A549 (cell line): ENCODE data around the gene NUP62. TPM values are rescaled to one million over a fixed set of nuclear protein-coding genes. Genes with fewer than 3 reads are reported as not detected.

Experiments
- ATAC-seq, 2 experiments: fragments of 200-7000 bp in 1 of 2; fragments of >200 bp in 1 of 2; cut with Nextera tagmentation in 1 of 2; cut with Tn5 transposase in 1 of 2; 3 replicates each; pipeline versions ENCODE4 v1.8.0 to v1.9.1; 2018 to 2020; ENCODE audit warnings: mild to moderate bottlenecking in 1 of 2, moderate library complexity in 1 of 2
- CTCF ChIA-PET: fragments of 300-600 bp; sonication (Branson Sonifier 250); formaldehyde crosslinking; extraction: SDS; loops from one replicate; lab custom pipeline; 2021; ENCODE audit warnings: antibody characterized with exemption, inconsistent platforms; lab: Yijun Ruan, JAX
- POLR2A ChIA-PET: fragments of 350-600 bp; formaldehyde crosslinking; extraction: SDS; loops from one replicate; lab custom pipeline; 2021; ENCODE audit warnings: antibody characterized with exemption, inconsistent platforms; lab: Yijun Ruan, JAX
- DNase-seq, 2 experiments: peaks; one replicate each; pipeline versions ENCODE4 v3.0.0 to v3.0.0-alpha.2; 2011 to 2016; ENCODE audit warnings: low read depth in 1 of 2, low spot score in 1 of 2
- FAIRE-seq: peaks from 2 replicates; lab custom pipeline; 2011; peaks lifted over from hg19 to GRCh38; lab: Jason Lieb, UNC
- H3K27ac ChIP-seq, 2 experiments: fragments of >200 bp; sonication (Bioruptor Twin); formaldehyde crosslinking; 3 replicates each; pipeline ENCODE4 v1.5.1; 2016 to 2017
- H3K4me1 ChIP-seq: fragments of >200 bp; sonication (Bioruptor Twin); formaldehyde crosslinking; 3 replicates; pipeline ENCODE4 v1.6.1; 2016
- H3K4me2 ChIP-seq: fragments of >200 bp; sonication (Bioruptor Twin); formaldehyde crosslinking; 3 replicates; pipeline ENCODE4 v1.6.1; 2016
- H3K4me3 ChIP-seq: fragments of >200 bp; sonication (Bioruptor Twin); formaldehyde crosslinking; 3 replicates; pipeline ENCODE4 v1.5.1; 2016
- H3K9me3 ChIP-seq: fragments of >200 bp; sonication (Bioruptor Twin); formaldehyde crosslinking; 3 replicates; pipeline ENCODE4 v1.6.1; 2016
- BHLHE40 ChIP-seq: IDR thresholded peaks from 2 replicates; pipeline ENCODE4 v1.6.1; 2012; ENCODE audit warnings: low read depth, low read length, inconsistent platforms
- CBX2 ChIP-seq: fragments of 200-600 bp; sonication (generic); IDR thresholded peaks from 2 replicates; pipeline ENCODE4 v1.6.1; 2016; ENCODE audit warnings: low read depth, mild to moderate bottlenecking, borderline replicate concordance
- CBX8 ChIP-seq: fragments of 200-600 bp; sonication (generic); IDR thresholded peaks from 2 replicates; pipeline ENCODE4 v1.6.1; 2016
- CHD4 ChIP-seq: fragments of 200-600 bp; sonication (generic); IDR thresholded peaks from 2 replicates; pipeline ENCODE4 v1.6.1; 2016; ENCODE audit warnings: antibody characterized with exemption, mild to moderate bottlenecking, borderline replicate concordance
- CTCF ChIP-seq: fragments of >200 bp; sonication (Bioruptor Twin); formaldehyde crosslinking; IDR thresholded peaks from 3 replicates; pipeline ENCODE4 v1.5.1; 2016
- E2F6 ChIP-seq: IDR thresholded peaks from 2 replicates; pipeline ENCODE4 v1.6.1; 2012; ENCODE audit warnings: low read depth, borderline replicate concordance
- ELK1 ChIP-seq: fragments of 150-350 bp; IDR thresholded peaks from 2 replicates; pipeline ENCODE4 v1.6.1; 2014; ENCODE audit warnings: low read depth, mild to moderate bottlenecking, low read length
- ESRRA ChIP-seq: fragments of 150-350 bp; IDR thresholded peaks from 2 replicates; pipeline ENCODE4 v1.6.1; 2014; ENCODE audit warnings: mild to moderate bottlenecking, low read length, borderline replicate concordance
- FOXS1 ChIP-seq: fragments of 250-450 bp; sonication (Bioruptor Pico); IDR thresholded peaks from 2 replicates; pipeline ENCODE4 v1.5.0; 2020; ENCODE audit warnings: mild to moderate bottlenecking, moderate library complexity
- GATA3 ChIP-seq: IDR thresholded peaks from 2 replicates; pipeline ENCODE4 v1.6.1; 2012; ENCODE audit warnings: borderline replicate concordance
- HES2 ChIP-seq: fragments of >200 bp; sonication (Bioruptor Twin); formaldehyde crosslinking; IDR thresholded peaks from 2 replicates; pipeline ENCODE4 v1.6.1; 2016
- HEYL ChIP-seq: fragments of 250-450 bp; sonication (Bioruptor Pico); IDR thresholded peaks from 2 replicates; pipeline ENCODE4 v1.8.0; 2021; ENCODE audit warnings: mild to moderate bottlenecking, moderate library complexity
- HMGXB4 ChIP-seq: fragments of 250-450 bp; sonication (Bioruptor Pico); IDR thresholded peaks from 2 replicates; pipeline ENCODE4 v1.5.0; 2021; ENCODE audit warnings: mild to moderate bottlenecking, moderate library complexity, borderline replicate concordance
- HOXA7 ChIP-seq: fragments of 250-450 bp; sonication (Bioruptor Pico); IDR thresholded peaks from 2 replicates; pipeline ENCODE4 v1.5.0; 2020; ENCODE audit warnings: mild to moderate bottlenecking, moderate library complexity
- JUN ChIP-seq, 2 experiments: fragments of >200 bp; sonication (Bioruptor Twin); formaldehyde crosslinking; IDR thresholded peaks; 2 replicates in 1 of 2; 3 replicates in 1 of 2; pipeline ENCODE4 v1.6.1; 2016 to 2017
- KDM1A ChIP-seq: fragments of 200-600 bp; sonication (generic); IDR thresholded peaks from 2 replicates; pipeline ENCODE4 v1.6.1; 2016; ENCODE audit warnings: low read depth, mild to moderate bottlenecking
- MAFK ChIP-seq: fragments of 450-650 bp; IDR thresholded peaks from 2 replicates; pipeline ENCODE4 v1.6.1; 2014; ENCODE audit not compliant: partially characterized antibody
- MAX ChIP-seq: IDR thresholded peaks from 2 replicates; pipeline ENCODE4 v1.6.1; 2012
- NFE2L2 ChIP-seq: fragments of 150-350 bp; conservative IDR thresholded peaks from 2 replicates; pipeline ENCODE4 v1.6.1; 2014; ENCODE audit warnings: low read length
- NPAS2 ChIP-seq: fragments of 250-450 bp; sonication (Bioruptor Pico); IDR thresholded peaks from 2 replicates; pipeline ENCODE4 v1.8.0; 2022; ENCODE audit warnings: mild to moderate bottlenecking, moderate library complexity, borderline replicate concordance
- RCOR1 ChIP-seq: fragments of 150-350 bp; IDR thresholded peaks from 2 replicates; pipeline ENCODE4 v1.6.1; 2014; ENCODE audit warnings: antibody characterized with exemption, low read length, low read depth
- RNF2 ChIP-seq: fragments of 200-600 bp; sonication (generic); IDR thresholded peaks from 2 replicates; pipeline ENCODE4 v1.6.1; 2016; ENCODE audit warnings: low read depth, mild to moderate bottlenecking, antibody characterized with exemption, moderate library complexity, borderline replicate concordance
- SMC3 ChIP-seq: fragments of >200 bp; sonication (Bioruptor Twin); formaldehyde crosslinking; IDR thresholded peaks from 3 replicates; pipeline ENCODE4 v1.6.1; 2018; ENCODE audit warnings: inconsistent platforms
- TFCP2L1 ChIP-seq: fragments of 250-450 bp; sonication (Bioruptor Pico); IDR thresholded peaks from 2 replicates; pipeline ENCODE4 v1.5.0; 2021; ENCODE audit warnings: mild to moderate bottlenecking
- ZNF302 ChIP-seq: fragments of 250-450 bp; sonication (Bioruptor Pico); IDR thresholded peaks from 2 replicates; pipeline ENCODE4 v1.9.0; 2021; ENCODE audit warnings: inconsistent platforms, mild to moderate bottlenecking, moderate library complexity
- WGBS: methylation state at CpG from one replicate; pipeline ENCODE4 v1.1.6; 2017; ENCODE audit errors: missing lambda C conversion rate; 5-methylcytosine and 5-hydroxymethylcytosine counted together
- polyA plus RNA-seq, 4 experiments: library from polyadenylated mRNA; depleted of rRNA in 3 of 4; stranded (reverse); fragments of >200 nt; fragmentation: RNase III in 1 of 4; extraction: RNeasy Plus Mini Kit Qiagen cat#74134 plus additional on column Dnase treatment in 1 of 4; gene quantifications; 2 replicates in 3 of 4; 3 replicates in 1 of 4; pipeline ENCODE4 v1.2.3, GENCODE V29; 2011 to 2017

Gene NUP62
- polyA plus RNA-seq, 2 of the 4 experiments (the other 2 are of a cell fraction) = 21.4 to 83.9 TPM

- Histone ChIP-seq H3K27ac (peak overlapping the region in 1 of 2 experiments; percentile 98; a peak in 1 of 6 replicates), H3K4me3 (no peak overlapping the region), H3K4me1 (peaks cover 21% of the 10 kb centered on the region), H3K9me3 (peaks cover 10% of the 10 kb centered on the region), H3K4me2 (peak overlapping the region; percentile 90; the same call in 2 of the 3 replicates)
- TF ChIP-seq CHD4 (no peak), GATA3 (no peak), FOXS1 (no peak), ESRRA (no peak), CBX8 (no peak)
- ATAC-seq (no peak), DNase-seq (peak in 1 of 2 experiments; percentile 73), FAIRE-seq (no peak)
- POLR2A ChIA-PET = interaction anchor here (0.8 kb wide), 1 partner anchor 10 kb away, joined by 3 read pairs; no protein-coding TSS in a partner anchor
- CTCF ChIA-PET = interaction anchor here (2.3 to 3.8 kb wide), 2 partner anchors 10 to 58 kb away, joined by 7 to 24 read pairs; no protein-coding TSS in a partner anchor
- WGBS = 92% methylated on average over 12 of the region's 12 CpGs
Measured at GRCh38 chr19:49879243-49879963, 49.9 kb downstream of the NUP62 start.

- WGBS = 86% methylated on average over 9 of the region's 9 CpGs
- Histone ChIP-seq H3K4me2 (peak overlapping the region; percentile 90), H3K4me3 (peak overlapping the region; percentile 95), H3K9me3 (peaks cover 10% of the 10 kb centered on the region), H3K27ac (peak overlapping the region in 1 of 2 experiments; percentile 98; a peak in 4 of 6 replicates), H3K4me1 (peaks cover 21% of the 10 kb centered on the region)
- no peak for ATAC-seq
- no peak for DNase-seq
- no peak for FAIRE-seq
- ChIA-PET POLR2A (interaction anchor here (0.8 kb wide), 1 partner anchor 10 kb away, joined by 3 read pairs; no protein-coding TSS in a partner anchor), CTCF (interaction anchor here (3.8 kb wide), 1 partner anchor 11 kb away, joined by 24 read pairs; no protein-coding TSS in a partner anchor)
- TF ChIP-seq RNF2 (no peak), CTCF (no peak), ESRRA (no peak), TFCP2L1 (no peak)
Measured at GRCh38 chr19:49878744-49879070, 50.6 kb downstream of the NUP62 start.

- FAIRE-seq = no peak
- H3K27ac ChIP-seq = peak overlapping the region; percentile 98 to 99
- H3K4me1 ChIP-seq = peaks cover 21% of the 10 kb centered on the region
- 8% methylated on average over 35 of the region's 41 CpGs for WGBS
- peak; percentile 70 to 83 for ATAC-seq
- peaks cover 7% of the 10 kb centered on the region for H3K9me3 ChIP-seq
- POLR2A ChIA-PET = interaction anchor here (0.7 to 2.6 kb wide), 6 partner anchors 10 to 202 kb away, joined by 3 to 36 read pairs (median 10); partner anchors contain the start of genes ATF5, MED25, NUP62 and PNKP
- TF ChIP-seq CBX2 (no peak), TFCP2L1 (no peak), MAFK (no peak), MAX (no peak), NFE2L2 (no peak), CBX8 (no peak), KDM1A (no peak), ELK1 (no peak), HES2 (no peak), BHLHE40 (no peak), HOXA7 (CRISPR knock-in tag) (0 out of 2 replicates have a peak, but pooled peaks have one; percentile 32), ZNF302 (CRISPR knock-in tag) (no peak), HMGXB4 (CRISPR knock-in tag) (no peak), E2F6 (peak; percentile 81; the same call in 1 of the 2 replicates), SMC3 (no peak), HEYL (no peak), NPAS2 (CRISPR knock-in tag) (no peak), JUN (IDR thresholded peaks at IDR 0.05) (peak in 1 of 2 experiments; percentile 38; a peak in 1 of 5 replicates), RCOR1 (no peak)
- CTCF ChIA-PET = interaction anchor here (1.7 kb wide), 1 partner anchor 12 kb away, joined by 7 read pairs; no protein-coding TSS in a partner anchor
- peak overlapping the region; percentile 90 for H3K4me2 ChIP-seq
- peak overlapping the region; percentile 95 for H3K4me3 ChIP-seq
- DNase-seq = peak; percentile 98 to 99
Measured at GRCh38 chr19:49877879-49878743, 51.2 kb downstream of the NUP62 start.
